DOHH2 (cell line): ENCODE results near the gene VEGFB.

Source experiments
- H3F3A ChIP-seq: fragments of 200-600 bp; sonication (generic), shearing (Covaris generic); 2 replicates; pipeline ENCODE4 v1.6.0; 2016; ENCODE audit warnings: antibody characterized with exemption, mild to moderate bottlenecking; ENCODE audit not compliant: control insufficient read depth, insufficient read depth
- H3K27ac ChIP-seq: fragments of 200-600 bp; sonication (generic); 2 replicates; pipeline ENCODE4 v1.5.1; 2014; ENCODE audit warnings: low read depth, mild to moderate bottlenecking, low read length, moderate library complexity
- H3K27me3 ChIP-seq: fragments of 200-600 bp; sonication (generic); 2 replicates; pipeline ENCODE4 v1.6.1; 2014; ENCODE audit warnings: mild to moderate bottlenecking, low read length, mixed read lengths; ENCODE audit not compliant: control insufficient read depth
- H3K36me3 ChIP-seq: fragments of 200-600 bp; sonication (generic); 2 replicates; pipeline ENCODE4 v1.6.1; 2014; ENCODE audit warnings: mild to moderate bottlenecking, low read length, moderate library complexity, mixed read lengths; ENCODE audit not compliant: control insufficient read depth
- H3K4me1 ChIP-seq: fragments of 200-600 bp; sonication (generic); 2 replicates; pipeline ENCODE4 v1.6.1; 2014; ENCODE audit warnings: mild to moderate bottlenecking, low read length, mixed read lengths; ENCODE audit not compliant: control insufficient read depth
- H3K4me2 ChIP-seq: fragments of 200-600 bp; sonication (generic); 2 replicates; pipeline ENCODE4 v1.6.0; 2014; ENCODE audit warnings: mild to moderate bottlenecking, low read length, moderate library complexity
- H3K4me3 ChIP-seq: fragments of 200-600 bp; sonication (generic); 2 replicates; pipeline ENCODE4 v1.5.1; 2014; ENCODE audit warnings: mild to moderate bottlenecking, low read length, mixed read lengths
- H3K79me2 ChIP-seq: fragments of 200-600 bp; sonication (generic); 2 replicates; pipeline ENCODE4 v1.6.1; 2014; ENCODE audit warnings: mild to moderate bottlenecking, low read length, mixed read lengths; ENCODE audit not compliant: control insufficient read depth
- H3K9me2 ChIP-seq: fragments of 200-600 bp; sonication (generic); replicated peaks from 2 replicates; pipeline ENCODE4 v1.6.1; 2014; ENCODE audit warnings: mild to moderate bottlenecking, low read length, mixed read lengths; ENCODE audit not compliant: control insufficient read depth
- H3K9me3 ChIP-seq: fragments of 200-600 bp; sonication (generic); 2 replicates; pipeline ENCODE4 v1.6.1; 2014; ENCODE audit warnings: antibody characterized with exemption, low read length, mixed read lengths; ENCODE audit not compliant: control insufficient read depth, insufficient read depth
- H4K20me1 ChIP-seq: fragments of 200-600 bp; sonication (generic); 2 replicates; pipeline ENCODE4 v1.6.0; 2014; ENCODE audit warnings: low read depth, mild to moderate bottlenecking, antibody characterized with exemption, low read length, moderate library complexity; ENCODE audit not compliant: control insufficient read depth, insufficient read depth
- EZH2phosphoT487 ChIP-seq: fragments of 200-600 bp; sonication (generic); IDR thresholded peaks from 2 replicates; pipeline ENCODE4 v1.6.1; 2017; ENCODE audit warnings: borderline replicate concordance, mild to moderate bottlenecking, antibody characterized with exemption, low read length, moderate library complexity, mixed read lengths
- TF ChIP-seq, protein P1 (sequence below): fragments of 200-600 bp; sonication (generic); IDR thresholded peaks from one replicate; pipeline ENCODE4 v1.5.1; 2014; ENCODE audit warnings: antibody characterized with exemption, mild to moderate bottlenecking, low read depth, low read length; ENCODE audit not compliant: poor library complexity, severe bottlenecking

VEGFB gene

DNA sequence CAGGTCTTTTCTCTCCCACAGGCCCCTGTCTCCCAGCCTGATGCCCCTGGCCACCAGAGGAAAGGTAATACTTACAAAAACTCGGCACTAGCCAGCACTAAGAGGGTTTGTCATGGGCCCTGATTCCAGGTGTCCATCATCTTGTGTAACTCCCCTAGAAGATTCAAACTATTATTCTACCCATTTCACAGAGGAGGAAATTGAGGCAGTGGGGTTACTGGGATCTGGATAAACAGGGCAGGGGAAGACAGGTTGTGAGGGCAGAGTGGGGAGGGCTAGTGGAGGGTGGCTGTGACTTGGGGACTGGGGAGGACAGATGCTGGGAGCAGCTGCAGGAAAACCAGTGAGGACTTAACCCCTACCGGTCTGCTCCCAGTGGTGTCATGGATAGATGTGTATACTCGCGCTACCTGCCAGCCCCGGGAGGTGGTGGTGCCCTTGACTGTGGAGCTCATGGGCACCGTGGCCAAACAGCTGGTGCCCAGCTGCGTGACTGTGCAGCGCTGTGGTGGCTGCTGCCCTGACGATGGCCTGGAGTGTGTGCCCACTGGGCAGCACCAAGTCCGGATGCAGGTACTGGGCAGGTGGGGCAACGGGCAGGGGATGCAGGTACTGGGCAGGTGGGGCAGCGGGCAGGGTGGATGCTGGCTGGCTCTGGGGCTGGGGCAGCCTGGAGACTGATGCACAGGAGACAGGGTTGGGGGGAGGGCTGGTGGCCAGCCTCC lies 1.2 kb downstream of the VEGFB start:
- Histone ChIP-seq H3K79me2 (peaks cover 29% of the 10 kb centered on the region), H3K4me3 (peak overlapping the region; percentile 90), H3K4me1 (peaks cover 82% of the 10 kb centered on the region), H3K27ac (peak overlapping the region; percentile 44), H4K20me1 (no peaks in the 10 kb centered on the region; the same call in 1 of the 2 replicates), H3K9me2 (no peaks in the 10 kb centered on the region), H3K9me3 (no peaks in the 10 kb centered on the region), H3K36me3 (peaks cover 40% of the 10 kb centered on the region), H3K27me3 (no peaks in the 10 kb centered on the region), H3K4me2 (peak overlapping the region; percentile 98), H3F3A (peaks cover 42% of the 10 kb centered on the region)
- no peak for TF ChIP-seq EZH2phosphoT487
- TF ChIP-seq, protein P1, sequence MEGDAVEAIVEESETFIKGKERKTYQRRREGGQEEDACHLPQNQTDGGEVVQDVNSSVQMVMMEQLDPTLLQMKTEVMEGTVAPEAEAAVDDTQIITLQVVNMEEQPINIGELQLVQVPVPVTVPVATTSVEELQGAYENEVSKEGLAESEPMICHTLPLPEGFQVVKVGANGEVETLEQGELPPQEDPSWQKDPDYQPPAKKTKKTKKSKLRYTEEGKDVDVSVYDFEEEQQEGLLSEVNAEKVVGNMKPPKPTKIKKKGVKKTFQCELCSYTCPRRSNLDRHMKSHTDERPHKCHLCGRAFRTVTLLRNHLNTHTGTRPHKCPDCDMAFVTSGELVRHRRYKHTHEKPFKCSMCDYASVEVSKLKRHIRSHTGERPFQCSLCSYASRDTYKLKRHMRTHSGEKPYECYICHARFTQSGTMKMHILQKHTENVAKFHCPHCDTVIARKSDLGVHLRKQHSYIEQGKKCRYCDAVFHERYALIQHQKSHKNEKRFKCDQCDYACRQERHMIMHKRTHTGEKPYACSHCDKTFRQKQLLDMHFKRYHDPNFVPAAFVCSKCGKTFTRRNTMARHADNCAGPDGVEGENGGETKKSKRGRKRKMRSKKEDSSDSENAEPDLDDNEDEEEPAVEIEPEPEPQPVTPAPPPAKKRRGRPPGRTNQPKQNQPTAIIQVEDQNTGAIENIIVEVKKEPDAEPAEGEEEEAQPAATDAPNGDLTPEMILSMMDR = no peak

DNA sequence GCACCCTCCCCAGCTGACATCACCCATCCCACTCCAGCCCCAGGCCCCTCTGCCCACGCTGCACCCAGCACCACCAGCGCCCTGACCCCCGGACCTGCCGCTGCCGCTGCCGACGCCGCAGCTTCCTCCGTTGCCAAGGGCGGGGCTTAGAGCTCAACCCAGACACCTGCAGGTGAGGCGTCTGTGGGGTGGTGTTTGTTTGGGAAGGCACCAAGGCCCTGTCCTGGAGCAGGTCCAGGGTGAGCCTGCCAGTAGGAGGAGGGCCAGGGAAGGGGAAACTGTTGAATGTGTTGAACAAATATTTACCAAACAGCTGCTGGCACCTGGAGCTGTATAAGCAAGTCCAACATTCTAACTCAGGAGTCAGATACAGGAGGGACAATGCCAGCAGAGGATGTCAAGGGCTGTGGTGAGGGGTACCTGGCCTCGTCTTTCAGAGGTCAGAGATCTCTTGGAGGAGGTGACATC lies 3.1 kb downstream of the VEGFB start:
- TF ChIP-seq, protein P1 = no peak
- no peak for TF ChIP-seq EZH2phosphoT487

DNA sequence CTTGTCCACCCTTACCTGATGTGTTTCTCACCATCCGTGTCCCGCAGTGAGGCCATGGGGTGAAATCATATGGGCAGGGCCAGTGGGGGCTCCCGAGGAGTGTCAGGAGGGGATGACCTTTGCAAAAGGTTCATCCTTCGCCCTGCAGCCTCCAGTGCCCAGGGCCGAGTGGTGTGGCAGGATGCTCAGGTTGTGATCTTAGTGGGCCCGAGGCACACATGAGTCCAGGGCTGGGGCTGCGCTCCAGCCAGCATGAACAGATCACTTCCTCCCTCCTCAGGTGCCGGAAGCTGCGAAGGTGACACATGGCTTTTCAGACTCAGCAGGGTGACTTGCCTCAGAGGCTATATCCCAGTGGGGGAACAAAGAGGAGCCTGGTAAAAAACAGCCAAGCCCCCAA lies 3.7 kb downstream of the VEGFB start:
- Histone ChIP-seq H3K79me2 (peaks cover 34% of the 10 kb centered on the region), H3K36me3 (peaks cover 54% of the 10 kb centered on the region), H3K27ac (peak overlapping the region; percentile 97), H3F3A (peaks cover 34% of the 10 kb centered on the region), H3K27me3 (no peaks in the 10 kb centered on the region), H3K9me2 (no peaks in the 10 kb centered on the region), H3K4me1 (peaks cover 71% of the 10 kb centered on the region), H3K4me3 (peak overlapping the region; percentile 99), H4K20me1 (no peaks in the 10 kb centered on the region; the same call in 1 of the 2 replicates), H3K4me2 (peak overlapping the region; percentile 92), H3K9me3 (no peaks in the 10 kb centered on the region)
- TF ChIP-seq, protein P1 = no peak
- no peak for TF ChIP-seq EZH2phosphoT487

More for the DNA sequence above, 3.1 kb downstream of the VEGFB start:
- H3K9me3 ChIP-seq = no peaks in the 10 kb centered on the region
- H3K4me1 ChIP-seq = peaks cover 68% of the 10 kb centered on the region
- H3K36me3 ChIP-seq = peaks cover 48% of the 10 kb centered on the region
- peaks cover 39% of the 10 kb centered on the region for H3F3A ChIP-seq
- H3K9me2 ChIP-seq = no peaks in the 10 kb centered on the region
- peaks cover 28% of the 10 kb centered on the region for H3K79me2 ChIP-seq
- H3K4me3 ChIP-seq = peak overlapping the region; percentile 99
- no peaks in the 10 kb centered on the region for H3K27me3 ChIP-seq
- H3K4me2 ChIP-seq = peak overlapping the region; percentile 92
- no peaks in the 10 kb centered on the region; the same call in 1 of the 2 replicates for H4K20me1 ChIP-seq
- peak overlapping the region; percentile 97 for H3K27ac ChIP-seq
